Erythroblast (primary cell): Measurements from ENCODE around the gene THRB.
"Not testable (repeated sequence)": the region's sequence is repeated elsewhere in the genome, so short reads cannot be mapped to it uniquely, and the experiment has no call there.

Experiments used
- GATA1 ChIP-seq: IDR thresholded peaks from 2 replicates; pipeline ENCODE4 v1.6.1; 2011; ENCODE audit warnings: low read depth, mild to moderate bottlenecking, control low read depth, low read length, moderate library complexity
- POLR2A ChIP-seq: IDR thresholded peaks from 2 replicates; pipeline ENCODE4 v1.6.1; 2011; ENCODE audit warnings: mild to moderate bottlenecking, low read length

DNA sequence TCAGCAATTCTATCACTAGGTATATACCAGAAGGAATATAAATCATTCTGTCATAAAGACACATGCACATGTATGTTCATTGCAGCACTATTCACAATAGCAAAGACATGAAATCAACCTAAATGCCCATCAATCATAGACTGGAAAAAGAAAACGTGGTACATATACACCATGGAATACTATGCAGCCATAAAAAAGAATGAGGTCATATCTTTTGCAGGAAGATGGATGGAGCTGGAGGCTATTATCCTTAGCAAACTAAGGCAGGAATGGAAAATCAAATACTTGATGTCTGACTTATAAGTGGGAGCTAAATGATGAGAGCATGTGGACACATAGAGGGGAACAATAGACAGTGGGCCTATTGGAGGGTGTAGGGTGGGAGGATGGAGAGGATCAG, 73.8 kb downstream of the THRB start:
- not testable (repeated sequence) for TF ChIP-seq POLR2A, GATA1
